Adrenal gland (tissue), 12 donors: ENCODE results near the gene UBE3C. TPM values are rescaled to one million over a fixed set of nuclear protein-coding genes. Genes with fewer than 3 reads are reported as not detected.

Experiments used
- DNase-seq, 7 donors: peaks; one replicate each; pipeline ENCODE4 v3.0.0-alpha.2; 2019 to 2020
- H3K27ac ChIP-seq, 5 donors: fragments of 200-600 bp; sonication (generic) in 4 of 5; 1 replicate in 3 of 5; 2 replicates in 2 of 5; pipeline versions ENCODE4 v1.5.1 to v1.8.0; 2016 to 2020; ENCODE audit warnings: mild to moderate bottlenecking in 1 of 5
- H3K27me3 ChIP-seq: fragments of 200-600 bp; 2 replicates; pipeline ENCODE4 v1.8.0; 2021
- H3K36me3 ChIP-seq, 2 donors: fragments of 200-600 bp; replicated peaks in 1 of 2; 1 replicate in 1 of 2; 2 replicates in 1 of 2; pipeline versions ENCODE4 v1.5.1 to v1.8.0; 2018 to 2022
- H3K4me1 ChIP-seq, 2 donors: fragments of 200-600 bp; replicated peaks in 1 of 2; 1 replicate in 1 of 2; 2 replicates in 1 of 2; pipeline versions ENCODE4 v1.5.1 to v1.8.0; 2018 to 2021
- H3K4me3 ChIP-seq, 4 donors: fragments of 200-600 bp; sonication (generic) in 3 of 4; one replicate each; pipeline ENCODE4 v1.5.1; 2016 to 2018
- H3K9me3 ChIP-seq, 3 donors: fragments of 200-600 bp; sonication (generic) in 1 of 3; replicated peaks in 1 of 3; 1 replicate in 2 of 3; 2 replicates in 1 of 3; pipeline versions ENCODE4 v1.5.1 to v1.8.0; 2016 to 2021
- CTCF ChIP-seq, 6 experiments: fragments of 450-650 bp in 4 of 6; fragments of 200-600 bp in 2 of 6; sonication (generic) in 1 of 6; IDR thresholded peaks; 1 replicate in 5 of 6; 2 replicates in 1 of 6; pipeline versions ENCODE4 v1.5.1 to v1.8.0; 2016 to 2021; ENCODE audit warnings: antibody characterized with exemption in 6 of 6, mild to moderate bottlenecking in 2 of 6, moderate library complexity in 1 of 6
- POLR2A ChIP-seq, 2 donors: fragments of 450-650 bp; IDR thresholded peaks; one replicate each; pipeline ENCODE4 v1.6.1; 2017; ENCODE audit warnings: antibody characterized with exemption in 2 of 2, mild to moderate bottlenecking in 2 of 2, moderate library complexity in 1 of 2
- WGBS, 4 donors: extraction: QIAGEN DNeasy Blood & Tissue Kit in 2 of 4; methylation state at CpG; one replicate each; pipeline versions ENCODE4 v1.1.5 to v1.1.7; 2013 to 2017; 5-methylcytosine and 5-hydroxymethylcytosine counted together
- intact Hi-C, 2 donors: fragments of 100-400 bp; cut with DNase I; formaldehyde crosslinking; loops; one replicate each; pipeline versions ENCODE4 v1.14.1 to v1.15.0; 2022 to 2023
- polyA plus RNA-seq, 3 donors: library from polyadenylated mRNA; stranded (reverse); fragments of 200-250 nt in 2 of 3; fragments of 350-450 nt in 1 of 3; fragmentation: Illumina TruSeq in 1 of 3; extraction: RNeasy Lipid Tissue Mini Kit (QIAGEN cat#74804) in 1 of 3; gene quantifications; one replicate each; pipeline ENCODE4 v1.2.3, GENCODE V29; 2013 to 2014
- total RNA-seq, 9 donors: library from RNA; depleted of rRNA in 4 of 9; stranded (reverse); fragments of >200 nt in 4 of 9; fragments of 120-200 nt in 1 of 9; fragmentation: NEBNext Ultra II Directional in 1 of 9; extraction: Animal tissue kit (Norgen Biotek cat#: 25700) in 1 of 9; gene quantifications; one replicate each; pipeline versions ENCODE4 v1.1.0 to v1.2.4, GENCODE V29; 2013 to 2023
- donor health status: healthy with polysubstance abuse.
- donor health status: Bipolar disorder and iron deficiency.
- donor health status: DM: yes; HTN: yes; CAD: no.
- donor health status: DM: no; HTN: no; CAD: no.
- donor health status: DM: no; HTN: no; CAD: no.
- donor health status: DM: yes; HTN: yes; CAD: no.

Gene UBE3C
- total and polyA plus RNA-seq, 12 donors, result 11.7 to 58.1 (median 46.2) TPM

- WGBS, 4 donors, result 91 to 95% (median 92%) methylated on average over 8 of the region's 8 CpGs
- H3K36me3 ChIP-seq, result no peaks in the 10 kb centered on the region
- TF ChIP-seq CTCF (IDR thresholded peaks at IDR 0.05), result no peak
- no peak for TF ChIP-seq POLR2A (IDR thresholded peaks at IDR 0.05)
- intact Hi-C loops, result no loop called here
- no peaks in the 10 kb centered on the region for H3K9me3 ChIP-seq
- no peak overlapping the region for H3K27ac ChIP-seq
- peak in 1 of 7 donors; percentile 45 for DNase-seq
- H3K27me3 ChIP-seq, result no peaks in the 10 kb centered on the region
- no peak overlapping the region for H3K4me3 ChIP-seq
- H3K4me1 ChIP-seq, result peaks cover 13 to 18% of the 10 kb centered on the region in 2 donors
Observed at GRCh38 chr7:157143788-157144187, 5.1 kb downstream of the UBE3C start.

GRCh38 chr7:157149317-157149716 is 10.6 kb downstream of the UBE3C start:
- no peak for TF ChIP-seq CTCF (IDR thresholded peaks at IDR 0.05)
- no peak for TF ChIP-seq POLR2A (IDR thresholded peaks at IDR 0.05)
- no peak for DNase-seq
- Histone ChIP-seq H3K4me3 (no peak overlapping the region), H3K9me3 (no peaks in the 10 kb centered on the region), H3K27me3 (no peaks in the 10 kb centered on the region), H3K27ac (no peak overlapping the region), H3K36me3 (no peaks in the 10 kb centered on the region), H3K4me1 (peaks cover 0 to 14% of the 10 kb centered on the region in 2 donors)
- 87 to 97% (median 94%) methylated on average over 4 of the region's 4 CpGs for WGBS, 4 donors
- intact Hi-C loops, result no loop called here

GRCh38 chr7:157150882-157151281 is 12.2 kb downstream of the UBE3C start:
- intact Hi-C loops, result no loop called here

GRCh38 chr7:157151626-157152339 is 13.1 kb downstream of the UBE3C start:
- intact Hi-C loops, result no loop called here
- Histone ChIP-seq H3K4me3 (no peak overlapping the region), H3K9me3 (no peaks in the 10 kb centered on the region), H3K27me3 (no peaks in the 10 kb centered on the region), H3K27ac (no peak overlapping the region), H3K4me1 (peaks cover 0 to 14% of the 10 kb centered on the region in 2 donors), H3K36me3 (no peaks in the 10 kb centered on the region)
- WGBS, 4 donors, result 75 to 92% (median 90%) methylated on average over 5 of the region's 5 CpGs
- TF ChIP-seq CTCF (IDR thresholded peaks at IDR 0.05) (no peak), POLR2A (IDR thresholded peaks at IDR 0.05) (no peak)
- peak in 1 of 7 donors; percentile 57 for DNase-seq

More at GRCh38 chr7:157150882-157151281, 12.2 kb downstream of the UBE3C start:
- H3K4me3 ChIP-seq, result no peak overlapping the region
- WGBS, 4 donors, result 62 to 80% (median 70%) methylated on average over 14 to 15 of the region's 15 CpGs
- no peaks in the 10 kb centered on the region for H3K9me3 ChIP-seq
- H3K4me1 ChIP-seq, result peaks cover 0 to 14% of the 10 kb centered on the region in 2 donors
- H3K27me3 ChIP-seq, result no peaks in the 10 kb centered on the region
- no peak overlapping the region for H3K27ac ChIP-seq
- DNase-seq, result peak in 1 of 7 donors; percentile 78
- no peak for TF ChIP-seq CTCF (IDR thresholded peaks at IDR 0.05)
- peak in 1 of 2 donors; percentile 23 for TF ChIP-seq POLR2A (IDR thresholded peaks at IDR 0.05)
- no peaks in the 10 kb centered on the region for H3K36me3 ChIP-seq
